ENCODE data around the gene ARL2. TPM values are rescaled to one million over a fixed set of nuclear protein-coding genes. Genes with fewer than 3 reads are reported as not detected.

Gene ARL2
- total RNA-seq, 4 donors from 2014 or later: 95.1 to 199 (median 160) TPM

GRCh38 chr11:65008016-65008415 lies 5.9 kb upstream of the ARL2 start:
- ATAC-seq (ENCODE audit: low FRiP score) (no peak), DNase-seq (ENCODE audit: low spot score) (no peak)
- no peak for TF ChIP-seq CTCF (IDR thresholded peaks at IDR 0.05)

GRCh38 chr11:65008873-65009272 lies 5.1 kb upstream of the ARL2 start:
- DNase-seq (ENCODE audit: low spot score): no peak
- no peak for ATAC-seq (ENCODE audit: low FRiP score)
- no peak for TF ChIP-seq CTCF (IDR thresholded peaks at IDR 0.05)

- DNase-seq (ENCODE audit: low spot score) (peak; percentile 87), ATAC-seq (ENCODE audit: low FRiP score) (peak; percentile 91)
- peak in 2 of 3 donors; percentile 16 to 54 for TF ChIP-seq CTCF (IDR thresholded peaks at IDR 0.05)
Measured at GRCh38 chr11:65013130-65013887, 651 bp upstream of the ARL2 start.

GRCh38 chr11:65014726-65015227 lies 817 bp downstream of the ARL2 start:
- DNase-seq (ENCODE audit: low spot score) (peak; percentile 27), ATAC-seq (ENCODE audit: low FRiP score) (no peak)
- TF ChIP-seq CTCF (IDR thresholded peaks at IDR 0.05): no peak

GRCh38 chr11:65016705-65017104 lies 2.7 kb downstream of the ARL2 start:
- ATAC-seq (ENCODE audit: low FRiP score): no peak
- no peak for TF ChIP-seq CTCF (IDR thresholded peaks at IDR 0.05)
- DNase-seq (ENCODE audit: low spot score): no peak

- DNase-seq (ENCODE audit: low spot score): no peak
- no peak for TF ChIP-seq CTCF (IDR thresholded peaks at IDR 0.05)
- no peak for ATAC-seq (ENCODE audit: low FRiP score)
Measured at GRCh38 chr11:65017937-65018336, 4.0 kb downstream of the ARL2 start.

GRCh38 chr11:65019824-65020223 lies 5.9 kb downstream of the ARL2 start:
- ATAC-seq (ENCODE audit: low FRiP score): no peak

More at GRCh38 chr11:65019824-65020223, 5.9 kb downstream of the ARL2 start:
- TF ChIP-seq CTCF (IDR thresholded peaks at IDR 0.05): no peak
- DNase-seq (ENCODE audit: low spot score): no peak

Data from omental fat pad (tissue), 4 donors.